ENCODE results near the gene TENM4.

- TF ChIP-seq CTCF (conservative IDR thresholded peaks at IDR 0.05; ENCODE audit: low read length) (no peak), EZH2phosphoT487 (IDR thresholded peaks at IDR 0.05; ENCODE audit: borderline replicate concordance, low read depth, low read length) (no peak)
Observed at GRCh38 chr11:79068356-79068755, 372.5 kb downstream of the TENM4 start.
